OCI-LY3 (cell line): ENCODE measurements around the gene ASB5.

Experiments
- EZH2phosphoT487 ChIP-seq: fragments of 200-600 bp; shearing (Covaris generic); IDR thresholded peaks from 2 replicates; pipeline ENCODE4 v1.6.1; 2018; ENCODE audit warnings: antibody characterized with exemption, mixed run types, low read depth
- TF ChIP-seq, protein P1 (sequence below): fragments of 200-600, 300-600 bp; sonication (generic); IDR thresholded peaks from 2 replicates; pipeline ENCODE4 v1.5.1; 2014; ENCODE audit warnings: antibody characterized with exemption, low read length, low read depth

DNA sequence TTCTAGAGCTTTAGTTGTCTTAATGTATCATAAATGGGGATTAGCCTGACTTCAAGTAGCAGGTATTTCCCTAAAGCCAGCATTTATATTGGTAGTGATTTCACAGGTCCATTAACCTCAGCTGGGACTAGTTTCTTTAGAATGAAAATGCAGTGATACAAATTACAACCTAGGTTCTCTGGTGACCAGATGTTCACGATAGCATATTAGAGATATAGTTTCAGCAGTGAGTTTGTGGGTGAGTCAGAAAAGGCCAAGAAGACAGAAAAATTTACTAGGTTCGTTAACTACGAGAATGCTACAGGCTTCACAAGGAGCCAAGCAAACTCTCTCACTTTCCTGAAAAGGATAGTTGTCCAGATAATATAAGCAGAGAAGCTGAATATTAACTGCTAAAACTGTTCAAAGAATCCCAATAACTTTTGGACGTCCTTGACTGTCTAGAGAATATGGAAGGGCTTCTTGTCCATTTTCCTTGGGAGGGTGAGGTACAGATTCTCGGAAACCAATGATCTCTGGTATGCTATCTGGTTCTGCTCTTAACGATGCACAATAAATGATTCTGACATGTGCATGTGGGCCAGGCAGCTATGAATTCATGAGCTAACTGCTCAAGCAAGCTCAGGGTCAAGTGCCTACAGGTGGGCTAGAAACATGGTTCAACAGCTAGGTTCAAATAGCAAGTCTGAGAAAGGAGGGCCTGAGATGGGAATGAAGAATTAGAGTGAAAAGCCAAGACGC, 44.7 kb upstream of the ASB5 start:
- TF ChIP-seq, protein P1, sequence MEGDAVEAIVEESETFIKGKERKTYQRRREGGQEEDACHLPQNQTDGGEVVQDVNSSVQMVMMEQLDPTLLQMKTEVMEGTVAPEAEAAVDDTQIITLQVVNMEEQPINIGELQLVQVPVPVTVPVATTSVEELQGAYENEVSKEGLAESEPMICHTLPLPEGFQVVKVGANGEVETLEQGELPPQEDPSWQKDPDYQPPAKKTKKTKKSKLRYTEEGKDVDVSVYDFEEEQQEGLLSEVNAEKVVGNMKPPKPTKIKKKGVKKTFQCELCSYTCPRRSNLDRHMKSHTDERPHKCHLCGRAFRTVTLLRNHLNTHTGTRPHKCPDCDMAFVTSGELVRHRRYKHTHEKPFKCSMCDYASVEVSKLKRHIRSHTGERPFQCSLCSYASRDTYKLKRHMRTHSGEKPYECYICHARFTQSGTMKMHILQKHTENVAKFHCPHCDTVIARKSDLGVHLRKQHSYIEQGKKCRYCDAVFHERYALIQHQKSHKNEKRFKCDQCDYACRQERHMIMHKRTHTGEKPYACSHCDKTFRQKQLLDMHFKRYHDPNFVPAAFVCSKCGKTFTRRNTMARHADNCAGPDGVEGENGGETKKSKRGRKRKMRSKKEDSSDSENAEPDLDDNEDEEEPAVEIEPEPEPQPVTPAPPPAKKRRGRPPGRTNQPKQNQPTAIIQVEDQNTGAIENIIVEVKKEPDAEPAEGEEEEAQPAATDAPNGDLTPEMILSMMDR = no peak
- TF ChIP-seq EZH2phosphoT487 = no peak
